Measurements from ENCODE around the gene SLC6A2.

The SLC6A2 gene

GRCh38 chr16:55728797-55729196 lies 73.0 kb downstream of the SLC6A2 start:
- no peak for DNase-seq (ENCODE audit: low read depth)
- no peak for TF ChIP-seq CTCF (IDR thresholded peaks at IDR 0.05; ENCODE audit: insufficient read depth, low read depth, low read length, missing control alignments)
- H3K4me3 ChIP-seq (ENCODE audit: low read length): no peak overlapping the region

GRCh38 chr16:55730115-55730514 lies 74.3 kb downstream of the SLC6A2 start:
- H3K4me3 ChIP-seq (ENCODE audit: low read length): no peak overlapping the region
- no peak for TF ChIP-seq CTCF (IDR thresholded peaks at IDR 0.05; ENCODE audit: insufficient read depth, low read depth, low read length, missing control alignments)
- no peak for DNase-seq (ENCODE audit: low read depth)

GRCh38 chr16:55732496-55732895 lies 76.7 kb downstream of the SLC6A2 start:
- no peak for TF ChIP-seq CTCF (IDR thresholded peaks at IDR 0.05; ENCODE audit: insufficient read depth, low read depth, low read length, missing control alignments)
- H3K4me3 ChIP-seq (ENCODE audit: low read length): no peak overlapping the region
- no peak for DNase-seq (ENCODE audit: low read depth)

GRCh38 chr16:55734665-55735064 lies 78.9 kb downstream of the SLC6A2 start:
- no peak for DNase-seq (ENCODE audit: low read depth)
- H3K4me3 ChIP-seq (ENCODE audit: low read length): no peak overlapping the region
- no peak for TF ChIP-seq CTCF (IDR thresholded peaks at IDR 0.05; ENCODE audit: insufficient read depth, low read depth, low read length, missing control alignments)

GRCh38 chr16:55735120-55735781 lies 79.5 kb downstream of the SLC6A2 start:
- TF ChIP-seq CTCF (IDR thresholded peaks at IDR 0.05; ENCODE audit: insufficient read depth, low read depth, low read length, missing control alignments): no peak
- no peak overlapping the region for H3K4me3 ChIP-seq (ENCODE audit: low read length)
- peak; percentile 6 for DNase-seq (ENCODE audit: low read depth)

- no peak for DNase-seq (ENCODE audit: low read depth)
- no peak for TF ChIP-seq CTCF (IDR thresholded peaks at IDR 0.05; ENCODE audit: insufficient read depth, low read depth, low read length, missing control alignments)
- no peak overlapping the region for H3K4me3 ChIP-seq (ENCODE audit: low read length)
Measured at GRCh38 chr16:55736671-55737070, 80.9 kb downstream of the SLC6A2 start.

GRCh38 chr16:55737318-55737717 lies 81.5 kb downstream of the SLC6A2 start:
- no peak for DNase-seq (ENCODE audit: low read depth)
- TF ChIP-seq CTCF (IDR thresholded peaks at IDR 0.05; ENCODE audit: insufficient read depth, low read depth, low read length, missing control alignments): no peak
- no peak overlapping the region for H3K4me3 ChIP-seq (ENCODE audit: low read length)

Data from epithelial cell of esophagus (primary cell).